Bronchial epithelial cell (primary cell): ENCODE measurements around the gene MRPS2. TPM values are rescaled to one million over a fixed set of nuclear protein-coding genes. Genes with fewer than 3 reads are reported as not detected.

Experiments
- DNase-seq: peaks from one replicate; pipeline ENCODE4 v3.0.0-alpha.2; 2010; ENCODE audit warnings: low read depth
- FAIRE-seq: peaks from 2 replicates; lab custom pipeline; 2011; peaks lifted over from hg19 to GRCh38; lab: Jason Lieb, UNC
- H3K27me3 ChIP-seq: 2 replicates; pipeline ENCODE4 v1.5.1; 2011; ENCODE audit warnings: low read length; ENCODE audit not compliant: control insufficient read depth, insufficient read depth
- H3K36me3 ChIP-seq: 2 replicates; pipeline ENCODE4 v1.5.1; 2011; ENCODE audit warnings: low read length; ENCODE audit not compliant: control insufficient read depth, insufficient read depth
- H3K4me3 ChIP-seq: 2 replicates; pipeline ENCODE4 v1.5.1; 2011; ENCODE audit warnings: mild to moderate bottlenecking, low read depth, low read length, control low read depth
- CTCF ChIP-seq: IDR thresholded peaks from 2 replicates; pipeline ENCODE4 v1.5.1; 2011; ENCODE audit warnings: mild to moderate bottlenecking, moderate library complexity, low read length, control low read depth, inconsistent platforms; ENCODE audit not compliant: insufficient read depth, severe bottlenecking
- total RNA-seq: library from RNA; depleted of rRNA; stranded (reverse); fragments of >200 nt; gene quantifications from 2 replicates; pipeline ENCODE4 v1.2.1, GENCODE V29; 2014

Gene MRPS2
- total RNA-seq, 1 donor from 2014 or later: 15.5 TPM

- Histone ChIP-seq H3K36me3 (peaks cover 5% of the 10 kb centered on the region), H3K4me3 (no peak overlapping the region), H3K27me3 (no peaks in the 10 kb centered on the region)
- DNase-seq (no peak), FAIRE-seq (no peak)
- no peak for TF ChIP-seq CTCF
Measured at GRCh38 chr9:135488527-135488926, 12.0 kb upstream of the MRPS2 start.

- H3K27me3 ChIP-seq: no peaks in the 10 kb centered on the region
- DNase-seq (no peak), FAIRE-seq (no peak)
- no peak for TF ChIP-seq CTCF
- H3K36me3 ChIP-seq: peaks cover 2% of the 10 kb centered on the region
- no peak overlapping the region for H3K4me3 ChIP-seq
Measured at GRCh38 chr9:135489188-135489906, 11.1 kb upstream of the MRPS2 start.

- Histone ChIP-seq H3K27me3 (no peaks in the 10 kb centered on the region), H3K36me3 (peaks cover 2% of the 10 kb centered on the region), H3K4me3 (no peak overlapping the region)
- TF ChIP-seq CTCF: no peak
- no peak for DNase-seq
- FAIRE-seq: peak; percentile 89
Measured at GRCh38 chr9:135490166-135490870, 10.2 kb upstream of the MRPS2 start.

- peaks cover 2% of the 10 kb centered on the region for H3K36me3 ChIP-seq
- no peak for DNase-seq
- FAIRE-seq: no peak
- no peaks in the 10 kb centered on the region for H3K27me3 ChIP-seq
- no peak for TF ChIP-seq CTCF
- no peak overlapping the region for H3K4me3 ChIP-seq
Measured at GRCh38 chr9:135490980-135491464, 9.5 kb upstream of the MRPS2 start.

GRCh38 chr9:135491764-135492163, 8.7 kb upstream of the MRPS2 start:
- Histone ChIP-seq H3K4me3 (no peak overlapping the region), H3K36me3 (peaks cover 2% of the 10 kb centered on the region), H3K27me3 (no peaks in the 10 kb centered on the region)
- no peak for TF ChIP-seq CTCF
- no peak for FAIRE-seq
- no peak for DNase-seq
